Measurements from ENCODE around the gene ZNF451.

ZNF451 gene

DNA sequence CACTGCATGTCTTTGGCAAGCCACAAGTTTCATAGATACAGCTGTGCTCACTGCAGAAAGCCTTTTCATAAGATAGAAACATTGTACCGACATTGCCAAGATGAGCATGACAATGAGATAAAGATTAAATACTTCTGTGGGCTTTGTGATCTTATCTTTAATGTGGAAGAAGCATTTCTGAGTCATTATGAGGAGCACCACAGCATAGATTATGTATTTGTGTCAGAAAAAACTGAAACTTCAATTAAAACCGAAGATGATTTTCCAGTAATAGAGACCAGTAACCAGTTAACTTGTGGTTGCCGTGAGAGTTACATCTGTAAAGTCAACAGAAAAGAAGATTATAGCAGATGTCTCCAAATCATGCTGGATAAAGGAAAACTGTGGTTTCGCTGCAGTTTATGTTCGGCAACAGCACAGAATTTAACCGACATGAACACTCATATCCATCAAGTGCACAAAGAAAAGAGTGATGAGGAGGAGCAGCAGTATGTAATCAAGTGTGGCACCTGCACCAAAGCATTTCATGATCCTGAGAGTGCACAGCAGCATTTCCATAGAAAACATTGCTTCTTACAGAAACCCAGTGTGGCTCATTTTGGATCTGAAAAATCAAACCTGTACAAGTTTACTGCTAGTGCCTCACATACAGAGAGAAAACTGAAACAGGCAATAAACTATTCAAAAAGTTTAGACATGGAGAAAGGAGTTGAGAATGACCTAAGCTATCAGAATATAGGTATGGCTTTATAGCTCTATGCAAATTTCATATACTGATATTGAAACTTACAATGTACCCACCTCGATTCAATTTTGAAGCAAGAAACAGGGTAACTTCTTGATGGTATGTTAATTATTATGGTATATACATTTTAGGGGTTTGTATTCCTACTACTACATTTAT, 58.2 kb downstream of the ZNF451 start:
- Histone ChIP-seq H3K27me3 (ENCODE audit: insufficient read depth, low read depth, severe bottlenecking) (no peaks in the 10 kb centered on the region), H3K4me3 (ENCODE audit: low read depth, low read length) (no peak overlapping the region), H3K36me3 (peaks cover 65% of the 10 kb centered on the region), H3K9me3 (ENCODE audit: severe bottlenecking) (no peaks in the 10 kb centered on the region), H3K27ac (no peak overlapping the region)
- TF ChIP-seq, protein P1, sequence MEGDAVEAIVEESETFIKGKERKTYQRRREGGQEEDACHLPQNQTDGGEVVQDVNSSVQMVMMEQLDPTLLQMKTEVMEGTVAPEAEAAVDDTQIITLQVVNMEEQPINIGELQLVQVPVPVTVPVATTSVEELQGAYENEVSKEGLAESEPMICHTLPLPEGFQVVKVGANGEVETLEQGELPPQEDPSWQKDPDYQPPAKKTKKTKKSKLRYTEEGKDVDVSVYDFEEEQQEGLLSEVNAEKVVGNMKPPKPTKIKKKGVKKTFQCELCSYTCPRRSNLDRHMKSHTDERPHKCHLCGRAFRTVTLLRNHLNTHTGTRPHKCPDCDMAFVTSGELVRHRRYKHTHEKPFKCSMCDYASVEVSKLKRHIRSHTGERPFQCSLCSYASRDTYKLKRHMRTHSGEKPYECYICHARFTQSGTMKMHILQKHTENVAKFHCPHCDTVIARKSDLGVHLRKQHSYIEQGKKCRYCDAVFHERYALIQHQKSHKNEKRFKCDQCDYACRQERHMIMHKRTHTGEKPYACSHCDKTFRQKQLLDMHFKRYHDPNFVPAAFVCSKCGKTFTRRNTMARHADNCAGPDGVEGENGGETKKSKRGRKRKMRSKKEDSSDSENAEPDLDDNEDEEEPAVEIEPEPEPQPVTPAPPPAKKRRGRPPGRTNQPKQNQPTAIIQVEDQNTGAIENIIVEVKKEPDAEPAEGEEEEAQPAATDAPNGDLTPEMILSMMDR (IDR thresholded peaks at IDR 0.05; ENCODE audit: low read depth, low read length), result no peak
- DNase-seq, result no peak

DNA sequence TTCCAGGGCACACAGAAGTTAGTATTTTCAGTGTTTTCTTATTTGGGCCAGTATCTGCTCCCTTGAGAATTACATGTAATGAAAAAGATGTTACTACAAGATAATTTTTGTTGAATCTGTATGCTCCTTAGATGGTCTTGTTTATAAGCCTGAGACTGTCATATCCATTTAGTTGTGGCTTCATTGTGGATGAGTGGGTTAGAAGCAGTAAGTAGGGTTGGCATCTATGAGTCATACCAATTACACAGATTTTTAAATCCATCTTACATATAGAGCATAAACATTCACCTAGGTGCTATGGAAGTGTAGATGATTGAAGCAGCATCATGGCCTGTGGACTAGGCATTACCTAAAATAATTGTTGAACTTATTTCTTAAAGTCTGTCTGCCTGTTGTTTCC, 68.7 kb downstream of the ZNF451 start:
- Histone ChIP-seq H3K36me3 (peaks cover 32% of the 10 kb centered on the region), H3K27me3 (ENCODE audit: insufficient read depth, low read depth, severe bottlenecking) (no peaks in the 10 kb centered on the region), H3K4me3 (ENCODE audit: low read depth, low read length) (no peak overlapping the region), H3K27ac (no peak overlapping the region), H3K9me3 (ENCODE audit: severe bottlenecking) (no peaks in the 10 kb centered on the region)
- TF ChIP-seq, protein P1 (IDR thresholded peaks at IDR 0.05; ENCODE audit: low read depth, low read length), result no peak
- DNase-seq, result no peak

GRCh38 chr6:57159127-57159526, 69.1 kb downstream of the ZNF451 start:
- TF ChIP-seq, protein P1 (IDR thresholded peaks at IDR 0.05; ENCODE audit: low read depth, low read length), result no peak
- DNase-seq, result no peak
- Histone ChIP-seq H3K36me3 (peaks cover 32% of the 10 kb centered on the region), H3K27me3 (ENCODE audit: insufficient read depth, low read depth, severe bottlenecking) (no peaks in the 10 kb centered on the region), H3K9me3 (ENCODE audit: severe bottlenecking) (no peaks in the 10 kb centered on the region), H3K4me3 (ENCODE audit: low read depth, low read length) (no peak overlapping the region), H3K27ac (no peak overlapping the region)

DNA sequence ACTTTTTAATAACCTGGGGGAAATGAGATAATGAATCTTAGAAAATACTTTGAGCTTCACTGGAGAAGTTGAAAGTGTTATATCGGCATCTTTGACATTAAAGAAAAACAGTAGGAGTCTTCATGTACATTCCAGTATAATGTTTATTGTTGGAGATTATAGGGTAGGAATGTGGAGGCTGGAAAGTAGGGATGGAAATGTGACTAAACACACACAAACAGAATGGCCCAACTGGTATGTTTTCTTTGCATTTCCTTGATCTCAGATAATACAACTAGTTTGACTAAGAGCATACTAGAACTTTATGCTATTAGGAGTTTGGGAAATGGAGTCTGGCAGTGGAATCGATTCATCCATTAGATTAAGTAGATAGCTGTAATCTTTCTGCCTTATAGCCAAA, 72.0 kb downstream of the ZNF451 start:
- Histone ChIP-seq H3K9me3 (ENCODE audit: severe bottlenecking) (no peaks in the 10 kb centered on the region), H3K27ac (no peak overlapping the region), H3K36me3 (peaks cover 20% of the 10 kb centered on the region), H3K4me3 (ENCODE audit: low read depth, low read length) (no peak overlapping the region), H3K27me3 (ENCODE audit: insufficient read depth, low read depth, severe bottlenecking) (no peaks in the 10 kb centered on the region)
- TF ChIP-seq, protein P1 (IDR thresholded peaks at IDR 0.05; ENCODE audit: low read depth, low read length), result no peak
- DNase-seq, result no peak

- Histone ChIP-seq H3K36me3 (peaks cover 17% of the 10 kb centered on the region), H3K27me3 (ENCODE audit: insufficient read depth, low read depth, severe bottlenecking) (no peaks in the 10 kb centered on the region), H3K4me3 (ENCODE audit: low read depth, low read length) (no peak overlapping the region), H3K27ac (no peak overlapping the region), H3K9me3 (ENCODE audit: severe bottlenecking) (no peaks in the 10 kb centered on the region)
- TF ChIP-seq, protein P1 (IDR thresholded peaks at IDR 0.05; ENCODE audit: low read depth, low read length), result no peak
- DNase-seq, result no peak
Observed at GRCh38 chr6:57162516-57162915, 72.5 kb downstream of the ZNF451 start.

Data from WERI-Rb-1 (cell line).